Activated CD4-positive, alpha-beta T cell treated with anti-CD3 and anti-CD28 coated beads, Interleukin-2, amount 50 U/mL, for 48 hours (primary cell): ENCODE data around the gene UGP2.
"Not testable (repeated sequence)": the region's sequence is repeated elsewhere in the genome, so short reads cannot be mapped to it uniquely, and the experiment has no call there.

Source experiments
- DNase-seq, 2 experiments: peaks; one replicate each; pipeline ENCODE4 v3.0.0-alpha.2; 2020

Gene UGP2

GRCh38 chr2:63899639-63900038, 57.9 kb downstream of the UGP2 start:
- no peak for DNase-seq

GRCh38 chr2:63902149-63902548, 60.5 kb downstream of the UGP2 start:
- no peak for DNase-seq

DNA sequence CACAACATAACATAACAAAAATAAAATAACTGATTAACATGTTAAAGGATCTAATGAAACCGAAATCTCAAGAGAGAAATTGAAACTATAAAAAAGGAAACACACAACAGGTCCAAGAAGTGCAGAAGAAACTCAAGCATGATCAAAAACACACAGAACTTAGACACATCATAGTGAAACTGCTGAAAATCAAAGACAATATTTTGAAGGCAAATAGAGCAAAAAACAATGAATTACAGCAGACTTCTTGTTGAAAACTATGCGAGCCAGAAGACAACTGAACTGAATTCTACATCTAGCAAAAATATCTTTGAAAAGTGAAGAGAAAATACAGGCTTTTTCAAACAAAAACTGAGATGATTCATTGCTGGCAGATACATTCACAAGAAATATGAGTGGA, 61.3 kb downstream of the UGP2 start:
- DNase-seq, result no peak

GRCh38 chr2:63914311-63914710, 72.6 kb downstream of the UGP2 start:
- DNase-seq, result no peak

GRCh38 chr2:63926815-63927214, 85.1 kb downstream of the UGP2 start:
- DNase-seq, result no peak

GRCh38 chr2:63932104-63932503, 90.4 kb downstream of the UGP2 start:
- DNase-seq, result not testable (repeated sequence)
